HG02798 (cell line): ENCODE results near the gene CCDC6.
"Not testable (repeated sequence)": the region's sequence is repeated elsewhere in the genome, so short reads cannot be mapped to it uniquely, and the experiment has no call there.

ENCODE experiments used
- ATAC-seq: cut with Tn5 transposase; IDR thresholded peaks from one replicate; pipeline ENCODE4 v1.9.1; 2021; ENCODE audit warnings: mild to moderate bottlenecking; ENCODE audit not compliant: unreplicated experiment, poor library complexity

Gene CCDC6

GRCh38 chr10:59906417-59907202, at the start of gene CCDC6:
TSS of gene CCDC6 (minus strand) at chr10:59906556. CDS start at chr10:59906424, 132 bp downstream.
- ATAC-seq = peak; percentile 84

- no peak for ATAC-seq
These were observed 47.9 kb upstream of the CCDC6 start for GRCh38 chr10:59954296-59954695.

- not testable (repeated sequence) for ATAC-seq
These were observed 47.4 kb upstream of the CCDC6 start for GRCh38 chr10:59953711-59954110.

- no peak for ATAC-seq
These were observed 43.7 kb upstream of the CCDC6 start for GRCh38 chr10:59950105-59950504.

GRCh38 chr10:59949608-59950007, 43.3 kb upstream of the CCDC6 start:
- no peak for ATAC-seq

- no peak for ATAC-seq
These were observed 39.6 kb upstream of the CCDC6 start for GRCh38 chr10:59945991-59946390.

- ATAC-seq = no peak
These were observed 39.2 kb upstream of the CCDC6 start for GRCh38 chr10:59945590-59945989.

GRCh38 chr10:59944339-59944935, 38.1 kb upstream of the CCDC6 start:
- no peak for ATAC-seq

- no peak for ATAC-seq
These were observed 36.2 kb upstream of the CCDC6 start for GRCh38 chr10:59942556-59942955.

GRCh38 chr10:59937720-59938119, 31.4 kb upstream of the CCDC6 start:
- no peak for ATAC-seq

- no peak for ATAC-seq
These were observed 28.3 kb upstream of the CCDC6 start for GRCh38 chr10:59934701-59935100.

- not testable (repeated sequence) for ATAC-seq
These were observed 24.6 kb upstream of the CCDC6 start for GRCh38 chr10:59930788-59931521.

- no peak for ATAC-seq
These were observed 19.7 kb upstream of the CCDC6 start for GRCh38 chr10:59926086-59926485.

GRCh38 chr10:59922907-59923306, 16.6 kb upstream of the CCDC6 start:
- ATAC-seq = no peak

GRCh38 chr10:59917922-59918321, 11.6 kb upstream of the CCDC6 start:
- no peak for ATAC-seq

GRCh38 chr10:59913547-59914237, 7.3 kb upstream of the CCDC6 start:
- ATAC-seq = no peak

- ATAC-seq = no peak
These were observed 4.5 kb upstream of the CCDC6 start for GRCh38 chr10:59910867-59911266.

GRCh38 chr10:59909815-59910214, 3.5 kb upstream of the CCDC6 start:
- ATAC-seq = no peak

- ATAC-seq = no peak
These were observed 2.4 kb upstream of the CCDC6 start for GRCh38 chr10:59908808-59909143.

GRCh38 chr10:59907918-59908807, 1.8 kb upstream of the CCDC6 start:
- ATAC-seq = peak; percentile 18
